Stomach (tissue), 9 donors: ENCODE measurements around the gene DYDC2. TPM values are rescaled to one million over a fixed set of nuclear protein-coding genes. Genes with fewer than 3 reads are reported as not detected.

Experiments
- DNase-seq, 2 donors: peaks; one replicate each; pipeline versions ENCODE4 v3.0.0 to v3.0.0-alpha.2; 2013 to 2019
- H3K27ac ChIP-seq, 5 donors: fragments of 200-600 bp in 4 of 5; sonication (generic) in 4 of 5; one replicate each; pipeline ENCODE4 v1.5.1; 2013 to 2019; ENCODE audit warnings: mild to moderate bottlenecking in 1 of 5, moderate library complexity in 1 of 5
- H3K27me3 ChIP-seq, 3 donors: fragments of 200-600 bp; sonication (generic); one replicate each; pipeline ENCODE4 v1.5.1; 2017 to 2019; ENCODE audit warnings: mixed run types in 1 of 3
- H3K36me3 ChIP-seq, 4 donors: fragments of 200-600 bp; sonication (generic); 1 replicate in 3 of 4; 2 replicates in 1 of 4; pipeline ENCODE4 v1.5.1; 2016 to 2019
- H3K4me1 ChIP-seq, 4 donors: fragments of 200-600 bp; sonication (generic); one replicate each; pipeline ENCODE4 v1.5.1; 2016 to 2019
- H3K4me3 ChIP-seq, 4 donors: fragments of 200-600 bp; sonication (generic) in 3 of 4; one replicate each; pipeline ENCODE4 v1.5.1; 2016 to 2019; ENCODE audit warnings: mild to moderate bottlenecking in 1 of 4
- H3K9me3 ChIP-seq, 4 donors: fragments of 200-600 bp; sonication (generic); one replicate each; pipeline ENCODE4 v1.5.1; 2016 to 2019
- CTCF ChIP-seq, 7 experiments: fragments of 450-650 bp in 4 of 7; fragments of 200-600 bp in 3 of 7; sonication (generic) in 3 of 7; IDR thresholded peaks; one replicate each; pipeline ENCODE4 v1.5.1; 2016 to 2019; ENCODE audit warnings: antibody characterized with exemption in 7 of 7, control low read depth in 2 of 7, mild to moderate bottlenecking in 1 of 7
- EP300 ChIP-seq: sonication (generic); formaldehyde crosslinking; IDR thresholded peaks from one replicate; pipeline ENCODE4 v1.6.1; 2017; ENCODE audit warnings: antibody characterized with exemption
- POLR2A ChIP-seq, 4 donors: fragments of 450-650 bp; IDR thresholded peaks; one replicate each; pipeline ENCODE4 v1.6.1; 2016; ENCODE audit warnings: antibody characterized with exemption in 4 of 4, control low read depth in 2 of 4, mild to moderate bottlenecking in 1 of 4, moderate library complexity in 1 of 4
- POLR2AphosphoS5 ChIP-seq, 3 donors: sonication (generic); formaldehyde crosslinking; IDR thresholded peaks; one replicate each; pipeline ENCODE4 v1.6.1; 2016; ENCODE audit warnings: antibody characterized with exemption in 3 of 3
- WGBS, 5 donors: extraction: QIAGEN DNeasy Blood & Tissue Kit in 3 of 5; methylation state at CpG; one replicate each; pipeline versions ENCODE4 v1.1.5 to v1.1.7; 2013 to 2018; 5-methylcytosine and 5-hydroxymethylcytosine counted together
- intact Hi-C: fragments of 100-400 bp; cut with DNase I; formaldehyde crosslinking; loops from one replicate; pipeline ENCODE4 v1.15.1; 2023; ENCODE audit warnings: low total_unique reads
- polyA plus RNA-seq, 3 donors: library from polyadenylated mRNA; stranded (reverse); fragments of 200-250 nt; gene quantifications; one replicate each; pipeline ENCODE4 v1.2.3, GENCODE V29; 2013
- total RNA-seq, 5 donors: library from RNA; depleted of rRNA; stranded (reverse); fragments of >200 nt; gene quantifications; one replicate each; pipeline versions ENCODE4 v1.1.0 to v1.2.3, GENCODE V29; 2014 to 2016
- donor health status: healthy with polysubstance abuse.
- donor health status: Bipolar disorder and iron deficiency.
- donor health status: healthy.

DYDC2 gene
- total and polyA plus RNA-seq, 8 donors: 0.37 to 0.95 TPM; not detected in 6

GRCh38 chr10:80405626-80406025, 49.0 kb downstream of the DYDC2 start:
- 69 to 84% (median 81%) methylated on average over 4 of the region's 4 CpGs for WGBS, 5 donors
- Histone ChIP-seq H3K27me3 (peaks cover 0 to 14% (median 0%) of the 10 kb centered on the region in 3 donors), H3K27ac (no peak overlapping the region), H3K9me3 (no peaks in the 10 kb centered on the region), H3K36me3 (no peaks in the 10 kb centered on the region), H3K4me1 (peaks cover 0 to 31% (median 22%) of the 10 kb centered on the region in 4 donors), H3K4me3 (no peak overlapping the region)
- intact Hi-C loops: no loop called here
- peak in 1 of 2 donors; percentile 28 for DNase-seq
- no peak for TF ChIP-seq EP300
- TF ChIP-seq POLR2A (IDR thresholded peaks at IDR 0.05): no peak
- TF ChIP-seq POLR2AphosphoS5 (IDR thresholded peaks at IDR 0.05): no peak
- no peak for TF ChIP-seq CTCF (IDR thresholded peaks at IDR 0.05)

- DNase-seq: no peak
- Histone ChIP-seq H3K27ac (no peak overlapping the region), H3K9me3 (no peaks in the 10 kb centered on the region), H3K27me3 (peaks cover 0 to 14% (median 0%) of the 10 kb centered on the region in 3 donors), H3K4me3 (no peak overlapping the region), H3K36me3 (no peaks in the 10 kb centered on the region), H3K4me1 (peaks cover 3 to 36% (median 26%) of the 10 kb centered on the region in 4 donors)
- 64 to 78% (median 72%) methylated on average over 4 of the region's 4 CpGs for WGBS, 5 donors
- TF ChIP-seq POLR2A (IDR thresholded peaks at IDR 0.05) (no peak), EP300 (no peak), POLR2AphosphoS5 (IDR thresholded peaks at IDR 0.05) (no peak), CTCF (IDR thresholded peaks at IDR 0.05) (no peak)
- intact Hi-C loops: no loop called here
Observed at GRCh38 chr10:80406204-80406603, 49.6 kb downstream of the DYDC2 start.

- TF ChIP-seq EP300: no peak
- no peak for TF ChIP-seq POLR2A (IDR thresholded peaks at IDR 0.05)
- no peak for TF ChIP-seq POLR2AphosphoS5 (IDR thresholded peaks at IDR 0.05)
- TF ChIP-seq CTCF (IDR thresholded peaks at IDR 0.05): no peak
- WGBS, 5 donors: 7 to 18% (median 9%) methylated on average over 16 of the region's 16 CpGs
- H3K4me3 ChIP-seq: peak overlapping the region; percentile 65 to 85 (median 77)
- intact Hi-C loops: no loop called here
- no peaks in the 10 kb centered on the region for H3K9me3 ChIP-seq
- H3K36me3 ChIP-seq: no peaks in the 10 kb centered on the region
- peaks cover 0 to 14% (median 0%) of the 10 kb centered on the region in 3 donors for H3K27me3 ChIP-seq
- H3K27ac ChIP-seq: peak overlapping the region; percentile 27 to 87 (median 69)
- DNase-seq: peak in 1 of 2 donors; percentile 66
- peaks cover 3 to 53% (median 37%) of the 10 kb centered on the region in 4 donors for H3K4me1 ChIP-seq
Observed at GRCh38 chr10:80407812-80408241, 51.2 kb downstream of the DYDC2 start.

GRCh38 chr10:80408242-80409101, 51.9 kb downstream of the DYDC2 start, which contains the start of gene PRXL2A:
Gene PRXL2A (plus strand): TSS chr10:80408551. CDS start chr10:80420468, 11,917 bp downstream.
- Histone ChIP-seq H3K4me3 (peak within 1 kb of the TSS; percentile 65 to 85 (median 77)), H3K9me3 (no peaks in the 10 kb centered on the region), H3K36me3 (no peaks in the 10 kb centered on the region), H3K27me3 (peaks cover 0 to 14% (median 0%) of the 10 kb centered on the region in 3 donors), H3K4me1 (peaks cover 3 to 58% (median 42%) of the 10 kb centered on the region in 4 donors), H3K27ac (peak within 1 kb of the TSS; percentile 27 to 87 (median 69))
- WGBS, 5 donors: 1 to 2% (median 1%) methylated on average over 51 to 96 of the region's 96 CpGs
- TF ChIP-seq EP300 (no peak), POLR2A (IDR thresholded peaks at IDR 0.05) (no peak), CTCF (IDR thresholded peaks at IDR 0.05) (no peak), POLR2AphosphoS5 (IDR thresholded peaks at IDR 0.05) (peak; percentile 2 to 28 (median 15))
- intact Hi-C loops: no loop called here
- DNase-seq: peak; percentile 81 to 95
